ENCODE measurements around the gene SMNDC1.

Gene SMNDC1

DNA sequence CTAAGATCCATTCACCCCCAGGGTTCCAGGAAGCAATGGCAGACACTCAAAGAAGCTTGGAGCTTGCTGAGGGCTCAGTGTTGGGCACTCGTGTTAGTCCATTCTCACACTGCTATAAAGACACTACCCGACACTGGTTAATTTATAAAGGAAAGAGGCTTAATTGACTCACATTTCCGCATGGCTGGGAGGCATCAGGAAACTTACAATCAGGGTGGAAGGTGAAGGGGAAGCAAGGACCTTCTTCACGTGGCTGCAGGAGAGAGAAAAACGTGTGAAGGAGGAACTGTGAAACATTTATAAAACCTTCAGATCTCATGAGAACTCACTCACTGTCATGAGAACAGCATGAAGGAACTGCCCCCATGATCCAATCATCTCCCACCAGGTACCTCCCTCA lies 44.7 kb upstream of the SMNDC1 start:
- H3K4me1 ChIP-seq (ENCODE audit: insufficient read depth, low read length, poor library complexity, severe bottlenecking) = peaks cover 13% of the 10 kb centered on the region

DNA sequence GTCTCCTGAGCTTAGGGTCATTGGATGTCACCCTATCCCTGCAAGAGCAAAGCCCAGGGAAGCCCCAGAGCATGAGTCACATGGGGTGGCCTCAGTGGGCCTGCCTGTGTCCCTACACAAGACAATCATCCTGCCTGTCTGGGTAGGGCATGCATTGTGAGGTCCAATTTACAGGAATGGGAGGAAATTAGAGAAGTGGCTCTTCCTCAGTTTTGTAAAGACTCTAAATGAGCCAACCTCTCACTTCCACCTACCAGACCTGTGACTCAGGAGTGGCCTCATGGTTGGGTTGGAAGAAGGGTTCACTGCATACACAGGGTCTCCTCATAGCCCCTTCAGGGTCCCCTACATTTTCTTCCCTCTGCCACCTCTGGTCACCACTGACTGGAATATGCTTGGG lies 43.6 kb upstream of the SMNDC1 start:
- no peaks in the 10 kb centered on the region for H3K36me3 ChIP-seq (ENCODE audit: insufficient read depth, low read length)
- H3F3A ChIP-seq (ENCODE audit: low read depth) = no peaks in the 10 kb centered on the region
- H3K79me2 ChIP-seq (ENCODE audit: insufficient read depth, low read length) = no peaks in the 10 kb centered on the region
- H4K20me1 ChIP-seq (ENCODE audit: insufficient read depth, low read length, poor library complexity, severe bottlenecking) = no peaks in the 10 kb centered on the region
- no peak overlapping the region for H3K4me2 ChIP-seq (ENCODE audit: low read depth, low read length, poor library complexity, severe bottlenecking)
- peaks cover 17% of the 10 kb centered on the region for H3K4me1 ChIP-seq (ENCODE audit: insufficient read depth, low read length, poor library complexity, severe bottlenecking)
- no peaks in the 10 kb centered on the region for H3K9me2 ChIP-seq (replicated peaks; ENCODE audit: low read depth, low read length)
- H3K9ac ChIP-seq (ENCODE audit: low read depth, low read length, poor library complexity, severe bottlenecking) = no peak overlapping the region
- no peaks in the 10 kb centered on the region for H3K27me3 ChIP-seq (ENCODE audit: insufficient read depth, low read length, poor library complexity, severe bottlenecking)
- no peak overlapping the region for H2AFZ ChIP-seq (ENCODE audit: low read length)
- no peaks in the 10 kb centered on the region for H3K9me3 ChIP-seq (ENCODE audit: insufficient read depth, low read depth, low read length)
- TF ChIP-seq, protein P1, sequence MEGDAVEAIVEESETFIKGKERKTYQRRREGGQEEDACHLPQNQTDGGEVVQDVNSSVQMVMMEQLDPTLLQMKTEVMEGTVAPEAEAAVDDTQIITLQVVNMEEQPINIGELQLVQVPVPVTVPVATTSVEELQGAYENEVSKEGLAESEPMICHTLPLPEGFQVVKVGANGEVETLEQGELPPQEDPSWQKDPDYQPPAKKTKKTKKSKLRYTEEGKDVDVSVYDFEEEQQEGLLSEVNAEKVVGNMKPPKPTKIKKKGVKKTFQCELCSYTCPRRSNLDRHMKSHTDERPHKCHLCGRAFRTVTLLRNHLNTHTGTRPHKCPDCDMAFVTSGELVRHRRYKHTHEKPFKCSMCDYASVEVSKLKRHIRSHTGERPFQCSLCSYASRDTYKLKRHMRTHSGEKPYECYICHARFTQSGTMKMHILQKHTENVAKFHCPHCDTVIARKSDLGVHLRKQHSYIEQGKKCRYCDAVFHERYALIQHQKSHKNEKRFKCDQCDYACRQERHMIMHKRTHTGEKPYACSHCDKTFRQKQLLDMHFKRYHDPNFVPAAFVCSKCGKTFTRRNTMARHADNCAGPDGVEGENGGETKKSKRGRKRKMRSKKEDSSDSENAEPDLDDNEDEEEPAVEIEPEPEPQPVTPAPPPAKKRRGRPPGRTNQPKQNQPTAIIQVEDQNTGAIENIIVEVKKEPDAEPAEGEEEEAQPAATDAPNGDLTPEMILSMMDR (conservative IDR thresholded peaks at IDR 0.05; ENCODE audit: low read length) = no peak
- no peak for TF ChIP-seq EZH2phosphoT487 (IDR thresholded peaks at IDR 0.05; ENCODE audit: borderline replicate concordance)
- H3K4me3 ChIP-seq (ENCODE audit: low read length, poor library complexity, severe bottlenecking) = no peak overlapping the region

More for the DNA sequence above, 44.7 kb upstream of the SMNDC1 start:
- Histone ChIP-seq H3K4me3 (ENCODE audit: low read length, poor library complexity, severe bottlenecking) (no peak overlapping the region), H3K79me2 (ENCODE audit: insufficient read depth, low read length) (no peaks in the 10 kb centered on the region), H3K9me3 (ENCODE audit: insufficient read depth, low read depth, low read length) (no peaks in the 10 kb centered on the region), H2AFZ (ENCODE audit: low read length) (no peak overlapping the region), H3K9ac (ENCODE audit: low read depth, low read length, poor library complexity, severe bottlenecking) (no peak overlapping the region), H3F3A (ENCODE audit: low read depth) (no peaks in the 10 kb centered on the region), H4K20me1 (ENCODE audit: insufficient read depth, low read length, poor library complexity, severe bottlenecking) (no peaks in the 10 kb centered on the region), H3K27me3 (ENCODE audit: insufficient read depth, low read length, poor library complexity, severe bottlenecking) (no peaks in the 10 kb centered on the region), H3K36me3 (ENCODE audit: insufficient read depth, low read length) (no peaks in the 10 kb centered on the region), H3K9me2 (replicated peaks; ENCODE audit: low read depth, low read length) (no peaks in the 10 kb centered on the region), H3K4me2 (ENCODE audit: low read depth, low read length, poor library complexity, severe bottlenecking) (no peak overlapping the region)
- TF ChIP-seq, protein P1 (conservative IDR thresholded peaks at IDR 0.05; ENCODE audit: low read length) = no peak
- no peak for TF ChIP-seq EZH2phosphoT487 (IDR thresholded peaks at IDR 0.05; ENCODE audit: borderline replicate concordance)

DNA sequence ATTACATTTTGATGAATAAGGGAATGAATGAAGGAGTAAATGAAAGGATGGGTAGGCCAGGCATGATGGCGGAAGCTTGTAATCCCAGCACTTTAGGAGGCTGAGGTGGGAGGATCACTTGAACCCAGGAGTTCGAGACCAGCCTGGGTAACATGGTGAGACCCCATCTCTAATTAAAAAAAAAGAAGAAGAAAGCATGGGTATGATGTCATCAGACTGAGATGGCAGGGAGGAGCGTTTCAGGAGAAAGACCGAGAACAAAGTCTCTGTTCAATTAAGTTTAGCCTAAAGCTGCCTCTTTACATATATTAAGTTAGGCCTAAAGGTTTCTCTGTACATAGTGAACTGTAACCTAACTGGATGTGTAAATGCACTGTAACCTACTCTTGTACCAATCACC lies 42.2 kb upstream of the SMNDC1 start:
- peaks cover 17% of the 10 kb centered on the region for H3K4me1 ChIP-seq (ENCODE audit: insufficient read depth, low read length, poor library complexity, severe bottlenecking)

More for the DNA sequence above, 42.2 kb upstream of the SMNDC1 start:
- Histone ChIP-seq H3K4me3 (ENCODE audit: low read length, poor library complexity, severe bottlenecking) (no peak overlapping the region), H4K20me1 (ENCODE audit: insufficient read depth, low read length, poor library complexity, severe bottlenecking) (no peaks in the 10 kb centered on the region), H3K9me3 (ENCODE audit: insufficient read depth, low read depth, low read length) (no peaks in the 10 kb centered on the region), H3K79me2 (ENCODE audit: insufficient read depth, low read length) (no peaks in the 10 kb centered on the region), H3K9ac (ENCODE audit: low read depth, low read length, poor library complexity, severe bottlenecking) (no peak overlapping the region), H3K4me2 (ENCODE audit: low read depth, low read length, poor library complexity, severe bottlenecking) (no peak overlapping the region), H3K36me3 (ENCODE audit: insufficient read depth, low read length) (no peaks in the 10 kb centered on the region), H3K9me2 (replicated peaks; ENCODE audit: low read depth, low read length) (no peaks in the 10 kb centered on the region), H3F3A (ENCODE audit: low read depth) (no peaks in the 10 kb centered on the region), H3K27me3 (ENCODE audit: insufficient read depth, low read length, poor library complexity, severe bottlenecking) (no peaks in the 10 kb centered on the region), H2AFZ (ENCODE audit: low read length) (no peak overlapping the region)
- no peak for TF ChIP-seq EZH2phosphoT487 (IDR thresholded peaks at IDR 0.05; ENCODE audit: borderline replicate concordance)
- TF ChIP-seq, protein P1 (conservative IDR thresholded peaks at IDR 0.05; ENCODE audit: low read length) = no peak

All from Loucy (cell line).